Adrenal gland (tissue), 5 donors: ENCODE results near the gene SNX25.

ENCODE experiments used
- POLR2A ChIP-seq, 2 donors: fragments of 450-650 bp; IDR thresholded peaks; one replicate each; pipeline ENCODE4 v1.6.1; 2017; ENCODE audit warnings: antibody characterized with exemption in 2 of 2, mild to moderate bottlenecking in 2 of 2, moderate library complexity in 1 of 2
- TF ChIP-seq, protein P1 (sequence below), 6 experiments: fragments of 450-650 bp in 4 of 6; fragments of 200-600 bp in 2 of 6; sonication (generic) in 1 of 6; IDR thresholded peaks; 1 replicate in 5 of 6; 2 replicates in 1 of 6; pipeline versions ENCODE4 v1.5.1 to v1.8.0; 2016 to 2021; ENCODE audit warnings: antibody characterized with exemption in 6 of 6, mild to moderate bottlenecking in 2 of 6, moderate library complexity in 1 of 6
- donor health status: DM: no; HTN: no; CAD: no.

DNA sequence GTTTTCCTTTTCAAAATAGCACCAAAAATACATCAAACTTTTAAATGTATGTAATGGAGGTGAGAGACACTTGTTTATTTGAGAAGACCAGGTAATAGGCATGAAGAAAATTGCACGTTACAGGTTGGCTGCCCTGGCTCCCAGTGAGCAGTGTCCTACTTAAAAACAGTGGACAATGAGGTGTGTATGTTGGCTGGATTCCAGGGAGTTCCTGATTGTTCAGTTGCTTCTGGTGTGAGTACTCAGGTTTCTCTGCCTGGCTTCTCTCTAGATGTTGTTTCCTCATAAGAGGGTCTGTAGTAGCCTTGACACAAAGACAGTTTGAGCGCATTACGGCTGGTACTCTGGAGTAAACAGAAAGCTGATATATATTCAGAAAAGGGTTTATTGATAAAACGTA is 29.4 kb downstream of the SNX25 start:
- TF ChIP-seq POLR2A (IDR thresholded peaks at IDR 0.05) = no peak
- TF ChIP-seq, protein P1, sequence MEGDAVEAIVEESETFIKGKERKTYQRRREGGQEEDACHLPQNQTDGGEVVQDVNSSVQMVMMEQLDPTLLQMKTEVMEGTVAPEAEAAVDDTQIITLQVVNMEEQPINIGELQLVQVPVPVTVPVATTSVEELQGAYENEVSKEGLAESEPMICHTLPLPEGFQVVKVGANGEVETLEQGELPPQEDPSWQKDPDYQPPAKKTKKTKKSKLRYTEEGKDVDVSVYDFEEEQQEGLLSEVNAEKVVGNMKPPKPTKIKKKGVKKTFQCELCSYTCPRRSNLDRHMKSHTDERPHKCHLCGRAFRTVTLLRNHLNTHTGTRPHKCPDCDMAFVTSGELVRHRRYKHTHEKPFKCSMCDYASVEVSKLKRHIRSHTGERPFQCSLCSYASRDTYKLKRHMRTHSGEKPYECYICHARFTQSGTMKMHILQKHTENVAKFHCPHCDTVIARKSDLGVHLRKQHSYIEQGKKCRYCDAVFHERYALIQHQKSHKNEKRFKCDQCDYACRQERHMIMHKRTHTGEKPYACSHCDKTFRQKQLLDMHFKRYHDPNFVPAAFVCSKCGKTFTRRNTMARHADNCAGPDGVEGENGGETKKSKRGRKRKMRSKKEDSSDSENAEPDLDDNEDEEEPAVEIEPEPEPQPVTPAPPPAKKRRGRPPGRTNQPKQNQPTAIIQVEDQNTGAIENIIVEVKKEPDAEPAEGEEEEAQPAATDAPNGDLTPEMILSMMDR (IDR thresholded peaks at IDR 0.05) = no peak
